ENCODE measurements around the gene PRR15L. TPM values are rescaled to one million over a fixed set of nuclear protein-coding genes. Genes with fewer than 3 reads are reported as not detected.
"Not testable (repeated sequence)": the region's sequence is repeated elsewhere in the genome, so short reads cannot be mapped to it uniquely, and the experiment has no call there.

PRR15L gene
- total RNA-seq, 1 donor from 2014 or later: 47.4 TPM

GRCh38 chr17:47927821-47928400, 29.8 kb downstream of the PRR15L start:
- no peaks in the 10 kb centered on the region for H3K27me3 ChIP-seq
- no peak overlapping the region for H3K27ac ChIP-seq
- peaks cover 59% of the 10 kb centered on the region for H3K36me3 ChIP-seq
- TF ChIP-seq CTCF (IDR thresholded peaks at IDR 0.05): no peak
- H3K4me1 ChIP-seq: no peaks in the 10 kb centered on the region
- no peak overlapping the region for H3K4me3 ChIP-seq
- no peak for DNase-seq
- H3K9me3 ChIP-seq: no peaks in the 10 kb centered on the region
- intact Hi-C loops (cut with DNase I): no loop called here
- no peak for ATAC-seq

- Histone ChIP-seq H3K4me1 (no peaks in the 10 kb centered on the region), H3K36me3 (peaks cover 70% of the 10 kb centered on the region), H3K9me3 (no peaks in the 10 kb centered on the region), H3K27ac (no peak overlapping the region), H3K27me3 (no peaks in the 10 kb centered on the region), H3K4me3 (no peak overlapping the region)
- ATAC-seq (no peak), DNase-seq (no peak)
- no peak for TF ChIP-seq CTCF (IDR thresholded peaks at IDR 0.05)
- intact Hi-C loops (cut with DNase I): no loop called here
Observed at GRCh38 chr17:47925678-47925988, 32.0 kb downstream of the PRR15L start.

GRCh38 chr17:47924785-47925677, 32.7 kb downstream of the PRR15L start:
- peaks cover 70% of the 10 kb centered on the region for H3K36me3 ChIP-seq

GRCh38 chr17:47919889-47920288, 37.8 kb downstream of the PRR15L start:
- H3K4me1 ChIP-seq; DNase-seq; ATAC-seq; H3K4me3 ChIP-seq; H3K27ac ChIP-seq; H3K9me3 ChIP-seq; intact Hi-C loops (cut with DNase I); H3K27me3 ChIP-seq: not testable (repeated sequence)
- peaks cover 50% of the 10 kb centered on the region for H3K36me3 ChIP-seq

More at GRCh38 chr17:47924785-47925677, 32.7 kb downstream of the PRR15L start:
- Histone ChIP-seq H3K27ac (no peak overlapping the region), H3K27me3 (no peaks in the 10 kb centered on the region), H3K4me1 (no peaks in the 10 kb centered on the region), H3K4me3 (no peak overlapping the region), H3K9me3 (no peaks in the 10 kb centered on the region)
- intact Hi-C loops (cut with DNase I): no loop called here
- no peak for DNase-seq
- TF ChIP-seq CTCF (IDR thresholded peaks at IDR 0.05): no peak
- peak; percentile 64 for ATAC-seq

- Histone ChIP-seq H3K36me3 (peaks cover 41% of the 10 kb centered on the region), H3K4me1 (no peaks in the 10 kb centered on the region), H3K9me3 (no peaks in the 10 kb centered on the region), H3K27ac (no peak overlapping the region), H3K4me3 (no peak overlapping the region), H3K27me3 (no peaks in the 10 kb centered on the region)
- DNase-seq (no peak), ATAC-seq (no peak)
- TF ChIP-seq CTCF (IDR thresholded peaks at IDR 0.05): no peak
- intact Hi-C loops (cut with DNase I): no loop called here
Observed at GRCh38 chr17:47918991-47919390, 38.7 kb downstream of the PRR15L start.

GRCh38 chr17:47918006-47918405, 39.7 kb downstream of the PRR15L start:
- ATAC-seq (peak; percentile 64), DNase-seq (no peak)
- no peak overlapping the region for H3K27ac ChIP-seq
- no peak for TF ChIP-seq CTCF (IDR thresholded peaks at IDR 0.05)
- no peak overlapping the region for H3K4me3 ChIP-seq
- intact Hi-C loops (cut with DNase I): no loop called here
- peaks cover 31% of the 10 kb centered on the region for H3K36me3 ChIP-seq
- H3K4me1 ChIP-seq: no peaks in the 10 kb centered on the region
- H3K27me3 ChIP-seq: no peaks in the 10 kb centered on the region
- H3K9me3 ChIP-seq: no peaks in the 10 kb centered on the region
